HCT116 (cell line): ENCODE data around the gene FBXL5. TPM values are rescaled to one million over a fixed set of nuclear protein-coding genes. Genes with fewer than 3 reads are reported as not detected.

Experiments
- ATAC-seq: fragments of 200-7000 bp; cut with Tn5 transposase; 2 replicates; pipeline ENCODE4 v1.9.1; 2020; ENCODE audit warnings: mild to moderate bottlenecking, moderate library complexity
- BruUV-seq: library from RNA; stranded (reverse); fragments of 400-500 nt; replicated peaks from 2 replicates; lab custom pipeline; 2021; lab: Mats Ljungman, UMichigan
- CTCF ChIA-PET: fragments of 300-600 bp; sonication (Branson Sonifier 250); formaldehyde crosslinking; loops from one replicate; lab custom pipeline; 2021; ENCODE audit warnings: antibody characterized with exemption; lab: Charles Lee
- POLR2A ChIA-PET: fragments of 300-600, 350-600 bp; sonication (Branson Sonifier 250); formaldehyde crosslinking; loops from one replicate; lab custom pipeline; 2021; ENCODE audit warnings: antibody characterized with exemption; lab: Charles Lee
- RAD21 ChIA-PET, 2 experiments: fragments of 300-600 bp; sonication (Branson Sonifier 250); formaldehyde crosslinking; loops; one replicate each; lab custom pipeline; 2023; ENCODE audit warnings: low total read pairs in 2 of 2; ENCODE audit not compliant: uncharacterized antibody in 2 of 2, unreplicated experiment in 2 of 2, low non-redundant PET in 1 of 2; lab: Charles Lee
- DNase-seq: peaks from one replicate; pipeline ENCODE4 v3.0.0-alpha.2; 2010; ENCODE audit warnings: low read depth, low spot score
- H2AFZ ChIP-seq: fragments of 200-600 bp; shearing (Covaris generic), sonication (generic); 2 replicates; pipeline ENCODE4 v1.6.1; 2017; ENCODE audit warnings: low read depth, mixed run types, mixed read lengths, antibody characterized with exemption, low read length; ENCODE audit not compliant: poor library complexity, severe bottlenecking
- H3K27ac ChIP-seq: 2 replicates; pipeline ENCODE4 v1.5.1; 2012; ENCODE audit warnings: low read depth, low read length
- H3K27me3 ChIP-seq: fragments of 200-600 bp; sonication (generic); 2 replicates; pipeline ENCODE4 v1.6.1; 2016; ENCODE audit warnings: mixed run types, low read length, mixed read lengths; ENCODE audit not compliant: insufficient read depth
- H3K36me3 ChIP-seq, 2 experiments: fragments of 200-500 bp in 1 of 2; fragments of 200-600 bp in 1 of 2; sonication (Bioruptor generic) in 1 of 2; sonication (generic) in 1 of 2; 2 replicates each; pipeline versions ENCODE4 v1.5.1 to v1.6.1; 2014 to 2016; ENCODE audit warnings: low read length in 2 of 2, inconsistent platforms in 1 of 2, mixed read lengths in 1 of 2, mixed run types in 1 of 2; ENCODE audit not compliant: insufficient read depth in 2 of 2, control insufficient read depth in 1 of 2
- H3K4me1 ChIP-seq, 2 experiments: fragments of 200-600 bp in 1 of 2; sonication (generic) in 1 of 2; 2 replicates each; pipeline versions ENCODE4 v1.5.1 to v1.6.1; 2012 to 2017; ENCODE audit warnings: low read length in 2 of 2, inconsistent platforms in 1 of 2, mild to moderate bottlenecking in 1 of 2, mixed read lengths in 1 of 2, mixed run types in 1 of 2, moderate library complexity in 1 of 2; ENCODE audit not compliant: insufficient read depth in 2 of 2, control insufficient read depth in 1 of 2
- H3K4me2 ChIP-seq: fragments of 200-600 bp; sonication (generic); 2 replicates; pipeline ENCODE4 v1.6.1; 2017; ENCODE audit warnings: mixed run types, low read length, mixed read lengths
- H3K4me3 ChIP-seq, 2 experiments: fragments of 200-600 bp in 1 of 2; sonication (generic) in 1 of 2; replicated peaks in 1 of 2; 2 replicates each; pipeline ENCODE4 v1.5.1; 2011 to 2016; ENCODE audit warnings: low read length in 2 of 2, control low read depth in 1 of 2, low read depth in 1 of 2, mild to moderate bottlenecking in 1 of 2, mixed read lengths in 1 of 2, mixed run types in 1 of 2
- H3K79me2 ChIP-seq: fragments of 200-600 bp; sonication (generic); 2 replicates; pipeline ENCODE4 v1.6.1; 2017; ENCODE audit warnings: mild to moderate bottlenecking, mixed run types, low read length, moderate library complexity, mixed read lengths; ENCODE audit not compliant: insufficient read depth
- H3K9ac ChIP-seq: fragments of 200-600 bp; sonication (generic); 2 replicates; pipeline ENCODE4 v1.6.1; 2016; ENCODE audit warnings: low read length, mixed read lengths
- H3K9me2 ChIP-seq: fragments of 200-600 bp; sonication (generic), shearing (Covaris generic); 2 replicates; pipeline ENCODE4 v1.6.1; 2017; ENCODE audit warnings: mixed run types, mild to moderate bottlenecking, moderate library complexity; ENCODE audit not compliant: insufficient read depth
- H3K9me3 ChIP-seq, 2 experiments: fragments of 200-500 bp in 1 of 2; fragments of 200-600 bp in 1 of 2; sonication (Bioruptor generic) in 1 of 2; sonication (generic) in 1 of 2; 2 replicates each; pipeline ENCODE4 v1.6.1; 2014 to 2017; ENCODE audit warnings: low read length in 2 of 2, mixed read lengths in 2 of 2, inconsistent platforms in 1 of 2, low read depth in 1 of 2, mild to moderate bottlenecking in 1 of 2, mixed run types in 1 of 2, moderate library complexity in 1 of 2; ENCODE audit not compliant: control insufficient read depth in 1 of 2, insufficient read depth in 1 of 2
- H4K20me1 ChIP-seq: fragments of 200-600 bp; sonication (generic), shearing (Covaris generic); 2 replicates; pipeline ENCODE4 v1.6.1; 2017; ENCODE audit warnings: mixed run types, mild to moderate bottlenecking, moderate library complexity; ENCODE audit not compliant: insufficient read depth
- ATF3 ChIP-seq: IDR thresholded peaks from 2 replicates; pipeline ENCODE4 v1.6.1; 2012
- CEBPB ChIP-seq: IDR thresholded peaks from 2 replicates; pipeline ENCODE4 v1.6.1; 2012; ENCODE audit warnings: low read depth
- CTCF ChIP-seq, 3 experiments: fragments of 200-600 bp in 1 of 3; sonication (generic) in 1 of 3; IDR thresholded peaks in 2 of 3; conservative IDR thresholded peaks in 1 of 3; 2 replicates each; pipeline ENCODE4 v1.5.1; 2012 to 2017; ENCODE audit warnings: low read depth in 2 of 3, low read length in 2 of 3, antibody characterized with exemption in 1 of 3, borderline replicate concordance in 1 of 3, control low read depth in 1 of 3, mild to moderate bottlenecking in 1 of 3, mixed read lengths in 1 of 3, mixed run types in 1 of 3, moderate library complexity in 1 of 3; ENCODE audit not compliant: insufficient read depth in 1 of 3
- EGR1 ChIP-seq: IDR thresholded peaks from 2 replicates; pipeline ENCODE4 v1.6.1; 2012; ENCODE audit warnings: low read depth
- ELF1 ChIP-seq: IDR thresholded peaks from 2 replicates; pipeline ENCODE4 v1.6.1; 2012; ENCODE audit warnings: low read depth, borderline replicate concordance
- EZH2 ChIP-seq: fragments of 200-600 bp; sonication (generic); IDR thresholded peaks from 2 replicates; pipeline ENCODE4 v1.6.1; 2017; ENCODE audit warnings: antibody characterized with exemption, mixed run types
- EZH2phosphoT487 ChIP-seq: fragments of 200-600 bp; IDR thresholded peaks from 2 replicates; pipeline ENCODE4 v1.6.1; 2018; ENCODE audit warnings: antibody characterized with exemption, borderline replicate concordance
- JUND ChIP-seq: IDR thresholded peaks from 2 replicates; pipeline ENCODE4 v1.6.1; 2012
- POLR2A ChIP-seq: IDR thresholded peaks from 2 replicates; pipeline ENCODE4 v1.7.0; 2011; ENCODE audit warnings: borderline replicate concordance; ENCODE audit not compliant: insufficient read depth, insufficient read length; ENCODE audit errors: extremely low read depth
- POLR2AphosphoS5 ChIP-seq: IDR thresholded peaks from 2 replicates; pipeline ENCODE4 v1.6.1; 2011; ENCODE audit warnings: mild to moderate bottlenecking, low read depth, low read length, moderate library complexity
- SP1 ChIP-seq: IDR thresholded peaks from 2 replicates; pipeline ENCODE4 v1.6.1; 2012; ENCODE audit warnings: low read depth
- SRF ChIP-seq: IDR thresholded peaks from 2 replicates; pipeline ENCODE4 v1.6.1; 2012; ENCODE audit warnings: low read depth
- YY1 ChIP-seq: IDR thresholded peaks from 2 replicates; pipeline ENCODE4 v1.6.1; 2011; ENCODE audit warnings: low read length, low read depth, moderate library complexity, mild to moderate bottlenecking; ENCODE audit not compliant: insufficient replicate concordance; ENCODE audit errors: extremely low read depth
- ZBTB33 ChIP-seq: IDR thresholded peaks from 2 replicates; pipeline ENCODE4 v1.6.1; 2011; ENCODE audit warnings: mild to moderate bottlenecking, low read length, moderate library complexity; ENCODE audit not compliant: insufficient replicate concordance; ENCODE audit errors: extremely low read depth
- ZFX ChIP-seq: fragments of 450-650 bp; IDR thresholded peaks from 2 replicates; pipeline ENCODE4 v1.6.1; 2017
- ZNF274 ChIP-seq: fragments of 200-500 bp; sonication (Bioruptor generic); IDR thresholded peaks from 2 replicates; pipeline ENCODE4 v1.6.1; 2014; ENCODE audit warnings: mild to moderate bottlenecking, low read depth, low read length, inconsistent platforms
- intact Hi-C: fragments of 100-400 bp; cut with micrococcal nuclease; formaldehyde crosslinking; loops from 2 replicates; pipeline ENCODE4 v1.10.0; 2022
- total RNA-seq: library from RNA; stranded (reverse); gene quantifications from one replicate; pipeline ENCODE4 v1.2.1, GENCODE V29; 2021; ENCODE audit not compliant: unreplicated experiment

FBXL5 gene
- total RNA-seq, 1 experiment from 2014 or later: 20.6 TPM

- TF ChIP-seq CTCF (IDR thresholded peaks at IDR 0.05 in 2 of 3, conservative IDR thresholded peaks at IDR 0.05 in 1 of 3; ENCODE audit: borderline replicate concordance in 1 of 3, insufficient read depth in 1 of 3, low read depth in 2 of 3, low read length in 2 of 3) (no peak), SP1 (no peak), EZH2 (no peak), ZNF274 (no peak), EGR1 (no peak), JUND (no peak), EZH2phosphoT487 (no peak), POLR2A (no peak)
- TF ChIP-seq, all 23 proteins: peak for 0
Observed at GRCh38 chr4:15659768-15660570, 4.8 kb upstream of the FBXL5 start (continued).

- Histone ChIP-seq H3K4me3 (no peak overlapping the region), H3K4me1 (peaks cover 1 to 13% of the 10 kb centered on the region in 2 experiments), H3K36me3 (no peaks in the 10 kb centered on the region), H2AFZ (no peak overlapping the region), H3K27ac (no peak overlapping the region), H3K79me2 (peaks cover 9% of the 10 kb centered on the region), H3K9me3 (no peaks in the 10 kb centered on the region), H3K9me2 (no peaks in the 10 kb centered on the region), H3K27me3 (no peaks in the 10 kb centered on the region), H3K4me2 (no peak overlapping the region), H3K9ac (no peak overlapping the region), H4K20me1 (no peaks in the 10 kb centered on the region)
- CTCF ChIA-PET: no interaction called here
- intact Hi-C loops: no loop called here
- no TSS peak for BruUV-seq
- ATAC-seq (no peak), DNase-seq (no peak)
- POLR2A ChIA-PET: interaction anchor here (1.5 kb wide), 1 partner anchor 17 kb away, joined by 3 read pairs; no protein-coding TSS in a partner anchor
- RAD21 ChIA-PET: no interaction called here
- TF ChIP-seq YY1 (no peak), SP1 (no peak), ZNF274 (no peak), ZFX (no peak), EZH2phosphoT487 (no peak), ATF3 (no peak), CTCF (IDR thresholded peaks at IDR 0.05 in 2 of 3, conservative IDR thresholded peaks at IDR 0.05 in 1 of 3; ENCODE audit: borderline replicate concordance in 1 of 3, insufficient read depth in 1 of 3, low read depth in 2 of 3, low read length in 2 of 3) (no peak), SRF (no peak), POLR2A (no peak), CEBPB (no peak), JUND (no peak), POLR2AphosphoS5 (no peak), ELF1 (no peak), ZBTB33 (no peak), EGR1 (no peak), EZH2 (no peak)
Observed at GRCh38 chr4:15658781-15659180, 3.6 kb upstream of the FBXL5 start.
